Stomach (tissue), 9 donors: Measurements from ENCODE around the gene PROM2. TPM values are rescaled to one million over a fixed set of nuclear protein-coding genes. Genes with fewer than 3 reads are reported as not detected.
"Not testable (repeated sequence)": the region's sequence is repeated elsewhere in the genome, so short reads cannot be mapped to it uniquely, and the experiment has no call there.

Experiments
- DNase-seq, 2 donors: peaks; one replicate each; pipeline versions ENCODE4 v3.0.0 to v3.0.0-alpha.2; 2013 to 2019
- H3K27ac ChIP-seq, 5 donors: fragments of 200-600 bp in 4 of 5; sonication (generic) in 4 of 5; one replicate each; pipeline ENCODE4 v1.5.1; 2013 to 2019; ENCODE audit warnings: mild to moderate bottlenecking in 1 of 5, moderate library complexity in 1 of 5
- H3K27me3 ChIP-seq, 3 donors: fragments of 200-600 bp; sonication (generic); one replicate each; pipeline ENCODE4 v1.5.1; 2017 to 2019; ENCODE audit warnings: mixed run types in 1 of 3
- H3K36me3 ChIP-seq, 4 donors: fragments of 200-600 bp; sonication (generic); 1 replicate in 3 of 4; 2 replicates in 1 of 4; pipeline ENCODE4 v1.5.1; 2016 to 2019
- H3K4me1 ChIP-seq, 4 donors: fragments of 200-600 bp; sonication (generic); one replicate each; pipeline ENCODE4 v1.5.1; 2016 to 2019
- H3K4me3 ChIP-seq, 4 donors: fragments of 200-600 bp; sonication (generic) in 3 of 4; one replicate each; pipeline ENCODE4 v1.5.1; 2016 to 2019; ENCODE audit warnings: mild to moderate bottlenecking in 1 of 4
- H3K9me3 ChIP-seq, 4 donors: fragments of 200-600 bp; sonication (generic); one replicate each; pipeline ENCODE4 v1.5.1; 2016 to 2019
- EP300 ChIP-seq: sonication (generic); formaldehyde crosslinking; IDR thresholded peaks from one replicate; pipeline ENCODE4 v1.6.1; 2017; ENCODE audit warnings: antibody characterized with exemption
- POLR2A ChIP-seq, 4 donors: fragments of 450-650 bp; IDR thresholded peaks; one replicate each; pipeline ENCODE4 v1.6.1; 2016; ENCODE audit warnings: antibody characterized with exemption in 4 of 4, control low read depth in 2 of 4, mild to moderate bottlenecking in 1 of 4, moderate library complexity in 1 of 4
- POLR2AphosphoS5 ChIP-seq, 3 donors: sonication (generic); formaldehyde crosslinking; IDR thresholded peaks; one replicate each; pipeline ENCODE4 v1.6.1; 2016; ENCODE audit warnings: antibody characterized with exemption in 3 of 3
- WGBS, 5 donors: extraction: QIAGEN DNeasy Blood & Tissue Kit in 3 of 5; methylation state at CpG; one replicate each; pipeline versions ENCODE4 v1.1.5 to v1.1.7; 2013 to 2018; 5-methylcytosine and 5-hydroxymethylcytosine counted together
- intact Hi-C: fragments of 100-400 bp; cut with DNase I; formaldehyde crosslinking; loops from one replicate; pipeline ENCODE4 v1.15.1; 2023; ENCODE audit warnings: low total_unique reads
- polyA plus RNA-seq, 3 donors: library from polyadenylated mRNA; stranded (reverse); fragments of 200-250 nt; gene quantifications; one replicate each; pipeline ENCODE4 v1.2.3, GENCODE V29; 2013
- total RNA-seq, 5 donors: library from RNA; depleted of rRNA; stranded (reverse); fragments of >200 nt; gene quantifications; one replicate each; pipeline versions ENCODE4 v1.1.0 to v1.2.3, GENCODE V29; 2014 to 2016
- TF ChIP-seq, protein P1 (sequence below), 7 experiments: fragments of 450-650 bp in 4 of 7; fragments of 200-600 bp in 3 of 7; sonication (generic) in 3 of 7; IDR thresholded peaks; one replicate each; pipeline ENCODE4 v1.5.1; 2016 to 2019; ENCODE audit warnings: antibody characterized with exemption in 7 of 7, control low read depth in 2 of 7, mild to moderate bottlenecking in 1 of 7
- donor health status: healthy with polysubstance abuse.
- donor health status: Bipolar disorder and iron deficiency.
- donor health status: healthy.

The PROM2 gene
- total and polyA plus RNA-seq, 8 donors: 6.0 to 370 (median 27.9) TPM

DNA sequence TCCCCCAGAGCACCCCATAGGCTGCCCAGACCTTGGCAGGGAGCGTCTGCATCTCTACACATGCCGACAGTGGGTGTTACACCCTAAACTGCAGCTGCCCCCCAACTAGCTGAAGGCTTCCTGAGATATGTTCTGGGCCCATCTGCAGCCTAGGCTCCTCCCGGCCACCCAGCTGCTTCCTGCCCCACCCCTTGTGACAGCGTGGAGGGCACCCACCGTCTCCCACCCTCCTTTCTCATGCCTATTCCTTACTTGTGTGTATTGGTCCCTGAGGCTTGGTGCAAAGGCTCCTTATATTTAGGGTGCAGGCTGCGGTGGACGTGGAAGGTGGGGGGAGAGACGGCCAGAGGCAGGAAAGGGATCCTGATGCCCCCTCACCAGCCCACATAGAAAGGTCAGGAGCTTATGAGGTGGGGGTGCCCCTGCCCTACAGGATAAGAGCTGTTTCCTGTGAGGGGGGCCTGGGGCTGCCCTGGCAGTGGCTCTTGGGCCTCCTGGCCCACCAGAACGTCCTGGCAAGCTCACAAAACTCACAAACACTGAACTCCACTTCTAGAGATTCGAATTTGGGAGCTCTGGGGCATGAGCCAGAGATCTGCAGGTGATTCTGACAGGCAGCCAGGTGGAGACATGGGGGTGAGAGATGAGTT is 7.3 kb upstream of the PROM2 start:
- Histone ChIP-seq H3K4me1 (no peaks in the 10 kb centered on the region), H3K4me3 (no peak overlapping the region), H3K27ac (no peak overlapping the region), H3K9me3 (no peaks in the 10 kb centered on the region), H3K27me3 (no peaks in the 10 kb centered on the region), H3K36me3 (no peaks in the 10 kb centered on the region)
- DNase-seq: peak in 1 of 2 donors; percentile 7
- TF ChIP-seq POLR2AphosphoS5 (IDR thresholded peaks at IDR 0.05) (no peak), POLR2A (IDR thresholded peaks at IDR 0.05) (no peak), EP300 (no peak)
- TF ChIP-seq, protein P1, sequence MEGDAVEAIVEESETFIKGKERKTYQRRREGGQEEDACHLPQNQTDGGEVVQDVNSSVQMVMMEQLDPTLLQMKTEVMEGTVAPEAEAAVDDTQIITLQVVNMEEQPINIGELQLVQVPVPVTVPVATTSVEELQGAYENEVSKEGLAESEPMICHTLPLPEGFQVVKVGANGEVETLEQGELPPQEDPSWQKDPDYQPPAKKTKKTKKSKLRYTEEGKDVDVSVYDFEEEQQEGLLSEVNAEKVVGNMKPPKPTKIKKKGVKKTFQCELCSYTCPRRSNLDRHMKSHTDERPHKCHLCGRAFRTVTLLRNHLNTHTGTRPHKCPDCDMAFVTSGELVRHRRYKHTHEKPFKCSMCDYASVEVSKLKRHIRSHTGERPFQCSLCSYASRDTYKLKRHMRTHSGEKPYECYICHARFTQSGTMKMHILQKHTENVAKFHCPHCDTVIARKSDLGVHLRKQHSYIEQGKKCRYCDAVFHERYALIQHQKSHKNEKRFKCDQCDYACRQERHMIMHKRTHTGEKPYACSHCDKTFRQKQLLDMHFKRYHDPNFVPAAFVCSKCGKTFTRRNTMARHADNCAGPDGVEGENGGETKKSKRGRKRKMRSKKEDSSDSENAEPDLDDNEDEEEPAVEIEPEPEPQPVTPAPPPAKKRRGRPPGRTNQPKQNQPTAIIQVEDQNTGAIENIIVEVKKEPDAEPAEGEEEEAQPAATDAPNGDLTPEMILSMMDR (IDR thresholded peaks at IDR 0.05): no peak
- WGBS, 5 donors: 74 to 84% (median 78%) methylated on average over 10 of the region's 10 CpGs
- intact Hi-C loops: no loop called here

DNA sequence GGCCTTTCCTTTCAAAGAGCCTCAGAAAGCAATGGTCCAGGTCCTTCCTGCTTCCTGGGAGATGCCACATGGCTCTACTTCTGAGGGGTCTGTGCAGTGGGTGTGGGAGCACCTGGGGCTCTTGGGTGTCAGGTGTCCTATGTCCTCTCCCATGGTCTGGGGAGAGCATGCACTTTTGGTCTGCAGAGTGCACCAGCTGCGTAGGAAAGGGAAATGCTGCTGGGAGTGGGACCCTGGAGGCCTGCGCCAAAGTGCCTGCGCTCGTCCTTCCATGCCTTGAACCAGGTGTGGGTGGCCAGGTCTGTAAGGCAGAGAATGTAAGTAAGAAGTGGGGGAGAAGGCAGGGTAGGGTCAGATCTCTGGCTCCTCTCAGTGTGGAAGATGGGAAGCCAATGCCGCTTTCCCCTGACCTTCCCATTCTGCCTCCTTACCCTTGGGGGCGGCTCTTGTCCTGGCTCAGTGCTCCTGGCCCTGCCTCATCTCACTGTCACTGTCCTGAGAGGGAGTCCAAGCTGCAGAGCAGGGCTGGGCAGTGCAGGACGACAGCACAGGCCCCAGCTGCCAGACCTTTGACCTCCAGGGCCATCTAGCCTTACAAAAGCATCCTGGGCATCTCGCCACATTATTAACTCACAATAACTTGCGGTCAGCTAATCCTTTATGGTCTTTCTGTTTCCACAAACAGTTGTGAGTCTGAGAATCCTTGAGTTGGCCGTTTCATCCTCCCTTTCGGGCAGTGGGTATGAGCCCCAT is 6.6 kb upstream of the PROM2 start:
- DNase-seq: no peak
- 68 to 83% (median 79%) methylated on average over 11 of the region's 11 CpGs for WGBS, 5 donors

DNA sequence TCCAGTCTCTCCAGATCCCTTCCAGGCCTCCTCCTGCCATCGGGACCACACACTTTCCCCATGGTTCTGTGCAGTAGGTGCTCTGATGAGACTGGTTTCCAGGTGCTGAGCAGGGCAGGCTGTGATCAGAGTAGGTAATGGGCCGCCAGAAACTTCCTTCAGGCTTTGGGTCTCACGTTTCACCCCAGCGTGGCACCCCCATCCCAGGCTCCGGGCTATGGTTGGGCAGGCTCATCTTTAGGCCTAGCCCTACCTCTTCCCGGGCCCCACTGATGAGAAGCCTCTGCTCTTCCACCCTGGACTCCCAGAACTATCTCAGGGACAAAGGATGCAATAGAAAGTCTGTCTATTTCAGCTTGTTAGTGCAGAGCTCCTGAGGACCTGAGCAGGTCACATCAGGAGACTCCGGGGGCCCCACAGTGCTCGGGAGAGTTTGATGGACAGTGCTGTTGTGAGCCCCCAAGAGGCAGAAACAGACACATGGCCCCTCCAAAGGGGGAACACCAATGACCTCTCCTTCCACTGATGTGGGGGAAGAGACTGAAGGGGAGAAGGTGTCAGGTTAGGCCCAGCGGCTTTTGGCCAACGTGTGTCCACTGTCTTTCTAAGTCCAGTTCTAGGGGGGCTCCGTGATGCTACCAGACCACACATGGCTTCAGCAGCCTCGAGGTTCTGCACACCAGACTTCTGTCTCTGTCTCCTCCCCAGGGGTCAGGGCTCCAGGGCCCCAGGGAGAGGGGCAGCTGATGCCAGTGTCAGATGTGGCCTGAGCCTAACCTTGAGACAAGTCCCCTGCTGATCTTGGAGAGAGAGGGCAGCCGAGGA is 5.8 kb upstream of the PROM2 start:
- TF ChIP-seq, protein P1 (IDR thresholded peaks at IDR 0.05): no peak
- TF ChIP-seq POLR2AphosphoS5 (IDR thresholded peaks at IDR 0.05) (no peak), POLR2A (IDR thresholded peaks at IDR 0.05) (no peak), EP300 (no peak)
- Histone ChIP-seq H3K4me3 (no peak overlapping the region), H3K4me1 (peaks cover 0 to 2% (median under 1%) of the 10 kb centered on the region in 4 donors), H3K9me3 (no peaks in the 10 kb centered on the region), H3K27ac (no peak overlapping the region), H3K36me3 (no peaks in the 10 kb centered on the region), H3K27me3 (no peaks in the 10 kb centered on the region)
- 81 to 92% (median 89%) methylated on average over 11 to 13 of the region's 13 CpGs for WGBS, 5 donors
- DNase-seq: peak in 1 of 2 donors; percentile 17
- intact Hi-C loops: no loop called here

More for the DNA sequence above, 6.6 kb upstream of the PROM2 start:
- no peaks in the 10 kb centered on the region for H3K9me3 ChIP-seq
- no peak overlapping the region for H3K4me3 ChIP-seq
- no peak overlapping the region for H3K27ac ChIP-seq
- intact Hi-C loops: no loop called here
- no peaks in the 10 kb centered on the region for H3K36me3 ChIP-seq
- no peaks in the 10 kb centered on the region for H3K27me3 ChIP-seq
- TF ChIP-seq POLR2A (IDR thresholded peaks at IDR 0.05): no peak
- no peak for TF ChIP-seq POLR2AphosphoS5 (IDR thresholded peaks at IDR 0.05)
- TF ChIP-seq, protein P1 (IDR thresholded peaks at IDR 0.05): no peak
- TF ChIP-seq EP300: no peak
- no peaks in the 10 kb centered on the region for H3K4me1 ChIP-seq

DNA sequence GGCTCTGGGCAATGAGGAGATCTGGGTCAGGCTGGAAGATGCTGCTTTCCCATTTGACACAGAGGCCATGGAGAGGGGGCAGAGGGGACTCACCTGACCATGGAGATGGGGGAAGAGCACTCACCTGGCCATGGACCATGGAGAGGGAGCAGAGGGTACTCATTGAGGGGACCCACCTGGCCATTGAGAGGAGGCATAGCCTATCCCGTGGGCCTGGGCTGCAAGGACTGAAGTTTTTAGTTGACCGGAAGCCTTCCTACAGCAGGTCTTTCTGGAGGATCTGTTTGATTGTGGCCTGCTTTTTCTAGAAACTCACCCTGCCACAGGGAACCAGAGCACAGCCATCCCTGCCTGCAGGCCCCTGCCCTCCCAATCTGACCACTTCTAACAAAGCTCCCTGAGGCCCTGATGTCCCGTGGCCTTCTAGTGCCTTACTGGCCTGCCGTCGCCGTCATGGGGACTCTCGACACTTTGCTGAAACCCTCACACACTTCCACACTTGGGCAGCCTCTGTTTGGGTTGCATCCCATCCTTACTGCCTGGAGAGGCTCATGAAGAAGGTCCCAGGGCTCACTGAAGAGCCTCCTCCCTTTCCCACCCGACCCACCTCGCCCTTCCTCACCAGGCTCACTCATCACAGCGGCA is 5.1 kb upstream of the PROM2 start:
- Histone ChIP-seq H3K4me3 (no peak overlapping the region), H3K27ac (no peak overlapping the region), H3K4me1 (peaks cover 5 to 9% (median 8%) of the 10 kb centered on the region in 4 donors), H3K9me3 (no peaks in the 10 kb centered on the region), H3K36me3 (no peaks in the 10 kb centered on the region), H3K27me3 (no peaks in the 10 kb centered on the region)
- TF ChIP-seq POLR2A (IDR thresholded peaks at IDR 0.05): no peak
- TF ChIP-seq, protein P1 (IDR thresholded peaks at IDR 0.05): no peak
- no peak for TF ChIP-seq EP300
- no peak for TF ChIP-seq POLR2AphosphoS5 (IDR thresholded peaks at IDR 0.05)
- intact Hi-C loops: no loop called here
- WGBS, 5 donors: 95 to 99% (median 96%) methylated on average over 10 of the region's 10 CpGs
- DNase-seq: peak in 1 of 2 donors; percentile 18

DNA sequence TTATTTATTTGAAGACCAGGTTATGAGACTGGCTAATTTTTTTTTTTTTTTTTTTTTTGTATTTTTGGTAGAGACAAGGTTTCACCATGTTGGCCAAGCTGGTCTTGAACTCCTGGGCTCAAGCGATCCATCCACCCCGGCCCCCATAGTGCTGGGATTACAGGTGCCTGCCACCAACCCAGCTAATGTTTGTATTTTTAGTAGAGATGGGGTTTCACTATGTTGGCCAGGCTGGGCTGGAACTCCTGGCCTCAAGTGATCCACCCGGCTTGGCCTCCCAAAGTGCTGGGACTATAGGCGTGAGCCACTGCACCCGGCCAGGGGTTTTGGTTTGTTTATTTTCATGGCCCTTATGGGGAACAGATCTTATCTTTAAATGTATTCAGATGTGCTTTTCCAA is 4.5 kb upstream of the PROM2 start:
- H3K36me3 ChIP-seq, H3K9me3 ChIP-seq, H3K4me3 ChIP-seq, intact Hi-C loops, H3K27ac ChIP-seq, H3K27me3 ChIP-seq: not testable (repeated sequence)
- peak in 1 of 2 donors; percentile 4 for DNase-seq
- WGBS, 5 donors: 85 to 97% (median 91%) methylated on average over 5 of the region's 5 CpGs
- H3K4me1 ChIP-seq: peaks cover 5 to 15% (median 8%) of the 10 kb centered on the region in 4 donors
